HCT116 (cell line): ENCODE data around the gene ACTL6B. TPM values are rescaled to one million over a fixed set of nuclear protein-coding genes. Genes with fewer than 3 reads are reported as not detected.

Source experiments
- ATAC-seq: fragments of 200-7000 bp; cut with Tn5 transposase; 2 replicates; pipeline ENCODE4 v1.9.1; 2020; ENCODE audit warnings: mild to moderate bottlenecking, moderate library complexity
- BruUV-seq: library from RNA; stranded (reverse); fragments of 400-500 nt; replicated peaks from 2 replicates; lab custom pipeline; 2021; lab: Mats Ljungman, UMichigan
- CTCF ChIA-PET: fragments of 300-600 bp; sonication (Branson Sonifier 250); formaldehyde crosslinking; loops from one replicate; lab custom pipeline; 2021; ENCODE audit warnings: antibody characterized with exemption; lab: Charles Lee
- POLR2A ChIA-PET: fragments of 300-600, 350-600 bp; sonication (Branson Sonifier 250); formaldehyde crosslinking; loops from one replicate; lab custom pipeline; 2021; ENCODE audit warnings: antibody characterized with exemption; lab: Charles Lee
- RAD21 ChIA-PET, 2 experiments: fragments of 300-600 bp; sonication (Branson Sonifier 250); formaldehyde crosslinking; loops; one replicate each; lab custom pipeline; 2023; ENCODE audit warnings: low total read pairs in 2 of 2; ENCODE audit not compliant: uncharacterized antibody in 2 of 2, unreplicated experiment in 2 of 2, low non-redundant PET in 1 of 2; lab: Charles Lee
- DNase-seq: peaks from one replicate; pipeline ENCODE4 v3.0.0-alpha.2; 2010; ENCODE audit warnings: low read depth, low spot score
- H2AFZ ChIP-seq: fragments of 200-600 bp; shearing (Covaris generic), sonication (generic); 2 replicates; pipeline ENCODE4 v1.6.1; 2017; ENCODE audit warnings: low read depth, mixed run types, mixed read lengths, antibody characterized with exemption, low read length; ENCODE audit not compliant: poor library complexity, severe bottlenecking
- H3K27ac ChIP-seq: 2 replicates; pipeline ENCODE4 v1.5.1; 2012; ENCODE audit warnings: low read depth, low read length
- H3K27me3 ChIP-seq: fragments of 200-600 bp; sonication (generic); 2 replicates; pipeline ENCODE4 v1.6.1; 2016; ENCODE audit warnings: mixed run types, low read length, mixed read lengths; ENCODE audit not compliant: insufficient read depth
- H3K36me3 ChIP-seq, 2 experiments: fragments of 200-500 bp in 1 of 2; fragments of 200-600 bp in 1 of 2; sonication (Bioruptor generic) in 1 of 2; sonication (generic) in 1 of 2; 2 replicates each; pipeline versions ENCODE4 v1.5.1 to v1.6.1; 2014 to 2016; ENCODE audit warnings: low read length in 2 of 2, inconsistent platforms in 1 of 2, mixed read lengths in 1 of 2, mixed run types in 1 of 2; ENCODE audit not compliant: insufficient read depth in 2 of 2, control insufficient read depth in 1 of 2
- H3K4me1 ChIP-seq, 2 experiments: fragments of 200-600 bp in 1 of 2; sonication (generic) in 1 of 2; 2 replicates each; pipeline versions ENCODE4 v1.5.1 to v1.6.1; 2012 to 2017; ENCODE audit warnings: low read length in 2 of 2, inconsistent platforms in 1 of 2, mild to moderate bottlenecking in 1 of 2, mixed read lengths in 1 of 2, mixed run types in 1 of 2, moderate library complexity in 1 of 2; ENCODE audit not compliant: insufficient read depth in 2 of 2, control insufficient read depth in 1 of 2
- H3K4me2 ChIP-seq: fragments of 200-600 bp; sonication (generic); 2 replicates; pipeline ENCODE4 v1.6.1; 2017; ENCODE audit warnings: mixed run types, low read length, mixed read lengths
- H3K4me3 ChIP-seq, 2 experiments: fragments of 200-600 bp in 1 of 2; sonication (generic) in 1 of 2; replicated peaks in 1 of 2; 2 replicates each; pipeline ENCODE4 v1.5.1; 2011 to 2016; ENCODE audit warnings: low read length in 2 of 2, control low read depth in 1 of 2, low read depth in 1 of 2, mild to moderate bottlenecking in 1 of 2, mixed read lengths in 1 of 2, mixed run types in 1 of 2
- H3K79me2 ChIP-seq: fragments of 200-600 bp; sonication (generic); 2 replicates; pipeline ENCODE4 v1.6.1; 2017; ENCODE audit warnings: mild to moderate bottlenecking, mixed run types, low read length, moderate library complexity, mixed read lengths; ENCODE audit not compliant: insufficient read depth
- H3K9ac ChIP-seq: fragments of 200-600 bp; sonication (generic); 2 replicates; pipeline ENCODE4 v1.6.1; 2016; ENCODE audit warnings: low read length, mixed read lengths
- H3K9me2 ChIP-seq: fragments of 200-600 bp; sonication (generic), shearing (Covaris generic); 2 replicates; pipeline ENCODE4 v1.6.1; 2017; ENCODE audit warnings: mixed run types, mild to moderate bottlenecking, moderate library complexity; ENCODE audit not compliant: insufficient read depth
- H3K9me3 ChIP-seq, 2 experiments: fragments of 200-500 bp in 1 of 2; fragments of 200-600 bp in 1 of 2; sonication (Bioruptor generic) in 1 of 2; sonication (generic) in 1 of 2; 2 replicates each; pipeline ENCODE4 v1.6.1; 2014 to 2017; ENCODE audit warnings: low read length in 2 of 2, mixed read lengths in 2 of 2, inconsistent platforms in 1 of 2, low read depth in 1 of 2, mild to moderate bottlenecking in 1 of 2, mixed run types in 1 of 2, moderate library complexity in 1 of 2; ENCODE audit not compliant: control insufficient read depth in 1 of 2, insufficient read depth in 1 of 2
- H4K20me1 ChIP-seq: fragments of 200-600 bp; sonication (generic), shearing (Covaris generic); 2 replicates; pipeline ENCODE4 v1.6.1; 2017; ENCODE audit warnings: mixed run types, mild to moderate bottlenecking, moderate library complexity; ENCODE audit not compliant: insufficient read depth
- CTCF ChIP-seq, 3 experiments: fragments of 200-600 bp in 1 of 3; sonication (generic) in 1 of 3; IDR thresholded peaks in 2 of 3; conservative IDR thresholded peaks in 1 of 3; 2 replicates each; pipeline ENCODE4 v1.5.1; 2012 to 2017; ENCODE audit warnings: low read depth in 2 of 3, low read length in 2 of 3, antibody characterized with exemption in 1 of 3, borderline replicate concordance in 1 of 3, control low read depth in 1 of 3, mild to moderate bottlenecking in 1 of 3, mixed read lengths in 1 of 3, mixed run types in 1 of 3, moderate library complexity in 1 of 3; ENCODE audit not compliant: insufficient read depth in 1 of 3
- ELF1 ChIP-seq: IDR thresholded peaks from 2 replicates; pipeline ENCODE4 v1.6.1; 2012; ENCODE audit warnings: low read depth, borderline replicate concordance
- EZH2 ChIP-seq: fragments of 200-600 bp; sonication (generic); IDR thresholded peaks from 2 replicates; pipeline ENCODE4 v1.6.1; 2017; ENCODE audit warnings: antibody characterized with exemption, mixed run types
- POLR2A ChIP-seq: IDR thresholded peaks from 2 replicates; pipeline ENCODE4 v1.7.0; 2011; ENCODE audit warnings: borderline replicate concordance; ENCODE audit not compliant: insufficient read depth, insufficient read length; ENCODE audit errors: extremely low read depth
- TCF7L2 ChIP-seq: IDR thresholded peaks from 2 replicates; pipeline ENCODE4 v1.7.0; 2011; ENCODE audit warnings: borderline replicate concordance, inconsistent platforms; ENCODE audit not compliant: insufficient read depth, insufficient read length; ENCODE audit errors: extremely low read depth
- ZBTB33 ChIP-seq: IDR thresholded peaks from 2 replicates; pipeline ENCODE4 v1.6.1; 2011; ENCODE audit warnings: mild to moderate bottlenecking, low read length, moderate library complexity; ENCODE audit not compliant: insufficient replicate concordance; ENCODE audit errors: extremely low read depth
- ZNF274 ChIP-seq: fragments of 200-500 bp; sonication (Bioruptor generic); IDR thresholded peaks from 2 replicates; pipeline ENCODE4 v1.6.1; 2014; ENCODE audit warnings: mild to moderate bottlenecking, low read depth, low read length, inconsistent platforms
- intact Hi-C: fragments of 100-400 bp; cut with micrococcal nuclease; formaldehyde crosslinking; loops from 2 replicates; pipeline ENCODE4 v1.10.0; 2022
- total RNA-seq: library from RNA; stranded (reverse); gene quantifications from one replicate; pipeline ENCODE4 v1.2.1, GENCODE V29; 2021; ENCODE audit not compliant: unreplicated experiment

The ACTL6B gene
- total RNA-seq, 1 experiment from 2014 or later = not detected

DNA sequence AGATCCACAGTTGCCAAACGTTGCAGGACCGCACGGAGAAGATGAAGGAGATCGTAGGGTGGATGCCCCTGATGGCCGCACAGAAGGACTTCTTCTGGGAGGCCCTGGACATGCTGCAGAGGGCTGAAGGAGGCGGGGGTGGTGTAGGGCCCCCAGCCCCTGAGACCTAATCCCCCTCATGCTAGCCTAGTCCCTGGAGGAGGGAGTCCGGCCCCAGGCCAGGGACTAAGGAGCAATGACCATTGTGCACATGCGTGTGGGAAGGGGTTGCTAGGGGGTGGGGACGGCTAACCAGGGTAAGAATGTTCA, 55.6 kb downstream of the ACTL6B start (continued):
- TF ChIP-seq TCF7L2 (no peak), ELF1 (no peak), ZBTB33 (no peak), EZH2 (no peak)

DNA sequence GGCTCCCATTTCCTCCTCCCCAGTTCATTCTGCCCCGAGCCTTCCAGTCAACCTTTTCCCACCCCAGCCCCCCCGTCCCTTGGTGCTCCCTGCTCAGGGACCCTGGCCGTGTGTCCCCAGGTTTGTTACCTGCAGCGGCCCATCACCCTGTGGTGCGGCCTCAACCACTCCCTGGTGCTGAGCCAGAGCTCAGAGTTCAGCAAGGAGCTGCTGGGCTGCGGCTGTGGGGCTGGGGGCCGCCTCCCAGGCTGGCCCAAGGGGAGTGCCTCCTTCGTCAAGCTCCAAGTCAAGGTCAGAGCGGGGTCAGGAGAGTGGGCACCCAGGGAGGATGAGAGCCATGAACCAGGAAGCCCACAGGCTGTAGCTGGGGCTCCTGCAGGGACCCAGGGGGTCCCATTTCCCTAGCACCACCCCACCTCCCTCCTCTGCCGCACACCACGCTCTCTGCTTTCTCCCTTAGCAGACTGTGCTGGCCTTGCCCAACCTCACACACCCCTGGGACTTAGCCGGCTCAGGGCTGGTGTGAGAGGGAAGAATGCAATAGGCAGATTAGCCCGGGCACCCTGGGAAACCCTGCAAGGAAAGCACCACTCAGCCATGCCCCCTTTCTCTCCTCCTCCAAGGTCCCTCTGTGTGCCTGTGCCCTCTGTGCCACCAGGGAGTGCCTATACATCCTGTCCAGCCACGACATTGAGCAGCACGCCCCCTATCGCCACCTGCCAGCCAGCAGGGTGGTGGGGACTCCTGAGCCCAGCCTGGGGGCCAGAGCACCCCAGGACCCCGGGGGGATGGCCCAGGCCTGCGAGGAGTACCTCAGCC, 56.1 kb downstream of the ACTL6B start:
- BruUV-seq = no TSS peak
- H2AFZ ChIP-seq = no peak overlapping the region

More for the DNA sequence above, 56.1 kb downstream of the ACTL6B start:
- Histone ChIP-seq H3K27ac (no peak overlapping the region), H3K4me1 (peaks cover 0 to 37% of the 10 kb centered on the region in 2 experiments; a peak in 3 of 4 replicates), H3K4me3 (no peak overlapping the region), H3K9ac (no peak overlapping the region), H3K9me2 (no peaks in the 10 kb centered on the region), H4K20me1 (no peaks in the 10 kb centered on the region), H3K79me2 (no peaks in the 10 kb centered on the region), H3K4me2 (no peak overlapping the region), H3K36me3 (no peaks in the 10 kb centered on the region), H3K27me3 (no peaks in the 10 kb centered on the region), H3K9me3 (no peaks in the 10 kb centered on the region)
- CTCF ChIA-PET = no interaction called here
- ATAC-seq (no peak), DNase-seq (no peak)
- POLR2A ChIA-PET = no interaction called here
- intact Hi-C loops = no loop called here
- 0 out of 6 replicates have a peak, but pooled peaks of 2 of the 3 experiments have one; percentile 9 to 10 for TF ChIP-seq CTCF (IDR thresholded peaks at IDR 0.05 in 2 of 3, conservative IDR thresholded peaks at IDR 0.05 in 1 of 3; ENCODE audit: borderline replicate concordance in 1 of 3, insufficient read depth in 1 of 3, low read depth in 2 of 3, low read length in 2 of 3)
- TF ChIP-seq POLR2A = no peak
- no peak for TF ChIP-seq ZNF274
- RAD21 ChIA-PET = no interaction called here
